Retinal pigment epithelial cell (primary cell): ENCODE results near the gene NT5DC2.

Experiments
- DNase-seq: peaks from one replicate; pipeline ENCODE4 v3.0.0-alpha.2; 2010; ENCODE audit warnings: low read depth
- H3K4me3 ChIP-seq: 2 replicates; pipeline ENCODE4 v1.5.1; 2011; ENCODE audit warnings: mild to moderate bottlenecking, low read length, control low read depth, moderate library complexity
- TF ChIP-seq, protein P1 (sequence below): conservative IDR thresholded peaks from 2 replicates; pipeline ENCODE4 v1.5.1; 2011; ENCODE audit warnings: low read depth, low read length, control low read depth, inconsistent platforms

NT5DC2 gene

DNA sequence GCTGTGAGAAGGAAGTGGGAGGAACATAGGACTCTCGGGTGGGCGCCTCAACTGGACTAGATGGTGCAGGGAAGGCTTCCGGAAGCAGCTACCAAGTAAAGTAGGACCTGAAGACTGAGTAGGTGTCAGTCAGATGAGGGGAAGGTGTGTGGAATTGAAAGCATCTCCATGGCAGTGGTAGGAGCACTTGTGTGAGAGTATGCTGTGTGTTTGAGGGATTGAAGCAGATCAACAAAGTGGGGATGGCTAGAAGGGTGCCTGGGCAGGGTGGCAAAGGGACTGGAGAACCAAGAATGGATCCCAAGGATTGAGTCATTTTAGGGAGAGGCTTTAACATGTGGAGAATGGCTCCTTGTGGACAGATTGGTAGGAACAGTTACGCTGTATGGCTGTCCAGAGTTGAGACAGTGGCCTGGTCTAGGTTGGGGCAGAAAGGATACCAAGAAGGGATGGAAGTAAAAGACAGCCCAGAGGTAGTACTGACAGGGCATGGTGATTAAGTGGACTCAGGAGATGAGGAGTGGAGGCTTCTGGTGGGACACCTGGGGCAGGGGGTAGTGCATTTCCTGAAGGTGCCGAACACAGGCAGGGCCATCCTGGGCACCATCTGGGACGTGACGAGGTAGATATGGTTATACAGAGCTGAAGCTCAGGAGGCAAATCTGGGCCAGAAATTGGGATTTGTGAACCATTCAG lies 4.2 kb upstream of the NT5DC2 start:
- DNase-seq: no peak
- peak overlapping the region; percentile 78 for H3K4me3 ChIP-seq
- TF ChIP-seq, protein P1, sequence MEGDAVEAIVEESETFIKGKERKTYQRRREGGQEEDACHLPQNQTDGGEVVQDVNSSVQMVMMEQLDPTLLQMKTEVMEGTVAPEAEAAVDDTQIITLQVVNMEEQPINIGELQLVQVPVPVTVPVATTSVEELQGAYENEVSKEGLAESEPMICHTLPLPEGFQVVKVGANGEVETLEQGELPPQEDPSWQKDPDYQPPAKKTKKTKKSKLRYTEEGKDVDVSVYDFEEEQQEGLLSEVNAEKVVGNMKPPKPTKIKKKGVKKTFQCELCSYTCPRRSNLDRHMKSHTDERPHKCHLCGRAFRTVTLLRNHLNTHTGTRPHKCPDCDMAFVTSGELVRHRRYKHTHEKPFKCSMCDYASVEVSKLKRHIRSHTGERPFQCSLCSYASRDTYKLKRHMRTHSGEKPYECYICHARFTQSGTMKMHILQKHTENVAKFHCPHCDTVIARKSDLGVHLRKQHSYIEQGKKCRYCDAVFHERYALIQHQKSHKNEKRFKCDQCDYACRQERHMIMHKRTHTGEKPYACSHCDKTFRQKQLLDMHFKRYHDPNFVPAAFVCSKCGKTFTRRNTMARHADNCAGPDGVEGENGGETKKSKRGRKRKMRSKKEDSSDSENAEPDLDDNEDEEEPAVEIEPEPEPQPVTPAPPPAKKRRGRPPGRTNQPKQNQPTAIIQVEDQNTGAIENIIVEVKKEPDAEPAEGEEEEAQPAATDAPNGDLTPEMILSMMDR: no peak

DNA sequence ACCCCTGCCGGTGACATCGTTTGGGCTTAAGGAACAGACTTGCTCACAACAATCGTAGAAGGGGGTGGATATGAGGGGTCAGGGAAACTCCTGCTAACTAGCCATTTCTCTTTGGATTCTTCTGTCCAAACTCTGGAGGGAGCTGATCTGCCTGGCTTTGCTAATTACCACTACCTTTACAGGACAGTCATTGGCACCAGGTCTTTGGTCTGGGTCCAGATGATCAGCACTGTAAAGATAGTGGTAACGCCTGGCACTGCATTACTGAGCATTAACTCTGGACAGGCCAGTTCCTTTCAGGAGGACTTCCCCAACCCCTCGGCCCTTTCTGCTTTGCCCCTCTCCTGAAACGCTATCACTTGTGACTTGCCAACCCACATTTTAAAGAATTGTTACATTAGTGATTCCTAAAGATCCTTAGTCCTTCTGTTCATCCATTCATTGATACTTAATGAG lies 3.5 kb upstream of the NT5DC2 start:
- no peak for DNase-seq
- H3K4me3 ChIP-seq: peak overlapping the region; percentile 78
- TF ChIP-seq, protein P1: no peak

DNA sequence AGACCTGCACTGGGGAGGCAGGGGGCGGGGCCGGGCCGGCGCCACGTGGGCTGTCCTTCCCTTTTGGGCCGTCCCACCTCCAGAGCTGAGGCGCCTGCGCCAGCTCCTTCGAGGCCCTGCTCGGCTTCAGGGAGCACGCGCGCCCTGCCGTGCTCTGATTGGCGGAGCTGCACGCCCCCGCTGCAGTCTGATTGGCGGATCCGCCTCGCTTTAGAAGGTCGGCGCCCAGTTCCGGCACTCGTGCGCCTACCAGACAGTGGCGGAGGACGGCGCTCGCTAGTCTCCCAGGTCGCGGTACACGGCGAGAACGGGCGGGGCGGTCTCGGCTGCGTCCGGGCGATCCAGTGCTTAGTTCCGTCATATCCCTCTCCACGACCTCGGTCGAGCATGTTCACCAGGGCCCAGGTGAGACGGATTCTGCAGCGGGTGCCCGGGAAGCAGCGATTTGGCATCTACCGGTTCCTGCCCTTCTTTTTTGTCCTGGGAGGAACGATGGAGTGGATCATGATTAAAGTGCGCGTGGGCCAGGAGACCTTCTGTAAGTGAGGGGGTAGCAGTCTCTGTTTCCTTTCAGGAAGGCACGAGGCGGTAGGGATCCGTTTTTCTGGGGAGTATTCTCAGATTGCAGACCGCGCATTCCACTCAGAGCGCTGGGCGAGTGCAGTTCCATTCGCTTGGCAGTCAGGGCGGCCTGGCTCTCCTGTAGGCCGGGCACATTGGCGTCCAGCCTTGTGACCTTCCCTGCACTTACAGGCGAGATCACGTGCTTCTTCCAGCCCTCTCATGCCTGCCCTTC lies 2.9 kb upstream of the NT5DC2 start, which contains the start of gene UQCC5:
Gene UQCC5, plus strand, starts transcription at position 237 of the 796 bp plus-strand sequence. Its CDS starts 151 bp downstream, at position 388.
- peak within 1 kb of the TSS; percentile 78 for H3K4me3 ChIP-seq
- TF ChIP-seq, protein P1: no peak
- DNase-seq: peak; percentile 94

DNA sequence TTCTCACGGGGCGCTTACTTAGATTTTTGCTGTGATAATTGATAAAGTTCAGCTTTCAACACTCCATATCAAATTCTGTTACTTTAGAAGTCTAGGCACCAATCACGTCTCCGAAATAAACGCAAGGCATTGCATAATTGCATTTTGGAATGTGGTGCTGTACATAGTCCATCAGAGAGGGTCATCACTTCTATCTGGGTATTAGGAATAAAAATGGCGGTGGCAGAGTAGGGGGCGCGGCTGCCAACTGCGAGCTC lies 2.4 kb upstream of the NT5DC2 start:
- TF ChIP-seq, protein P1: no peak
- H3K4me3 ChIP-seq: peak overlapping the region; percentile 24
- no peak for DNase-seq

DNA sequence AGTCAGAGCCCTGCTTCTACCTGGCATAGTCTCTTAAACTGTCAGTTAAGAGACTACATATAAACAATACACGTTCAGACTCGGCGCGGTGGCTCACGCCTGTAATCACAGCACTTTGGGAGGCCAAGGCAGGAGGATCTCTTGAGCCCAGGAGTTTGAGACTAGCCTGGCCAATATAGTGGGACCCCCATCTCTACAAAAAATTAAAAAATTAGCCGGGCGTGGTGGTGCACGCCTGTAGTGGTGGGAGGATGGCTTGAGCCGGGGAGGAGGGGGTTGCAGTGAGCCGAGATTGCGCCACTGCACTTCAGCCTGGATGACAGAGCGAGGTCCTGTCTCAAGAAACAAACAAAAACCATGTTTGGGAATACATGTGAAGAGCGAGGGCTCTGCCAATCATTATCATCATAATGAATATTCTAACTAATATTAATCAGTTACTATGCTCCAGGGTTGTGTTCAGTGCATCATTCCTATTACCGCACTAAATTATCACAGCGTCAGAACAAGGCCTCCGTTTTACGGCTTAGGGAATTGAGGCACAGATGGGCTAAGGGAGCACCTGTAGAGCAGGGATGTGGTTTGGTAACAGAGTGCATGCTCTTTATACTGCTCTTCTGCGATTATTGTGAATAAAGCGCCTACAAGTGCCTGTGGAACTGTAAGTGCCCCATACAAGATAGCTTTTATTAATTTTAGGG lies 1.9 kb upstream of the NT5DC2 start:
- no peak for DNase-seq
- TF ChIP-seq, protein P1: no peak
- peak overlapping the region; percentile 24 for H3K4me3 ChIP-seq

DNA sequence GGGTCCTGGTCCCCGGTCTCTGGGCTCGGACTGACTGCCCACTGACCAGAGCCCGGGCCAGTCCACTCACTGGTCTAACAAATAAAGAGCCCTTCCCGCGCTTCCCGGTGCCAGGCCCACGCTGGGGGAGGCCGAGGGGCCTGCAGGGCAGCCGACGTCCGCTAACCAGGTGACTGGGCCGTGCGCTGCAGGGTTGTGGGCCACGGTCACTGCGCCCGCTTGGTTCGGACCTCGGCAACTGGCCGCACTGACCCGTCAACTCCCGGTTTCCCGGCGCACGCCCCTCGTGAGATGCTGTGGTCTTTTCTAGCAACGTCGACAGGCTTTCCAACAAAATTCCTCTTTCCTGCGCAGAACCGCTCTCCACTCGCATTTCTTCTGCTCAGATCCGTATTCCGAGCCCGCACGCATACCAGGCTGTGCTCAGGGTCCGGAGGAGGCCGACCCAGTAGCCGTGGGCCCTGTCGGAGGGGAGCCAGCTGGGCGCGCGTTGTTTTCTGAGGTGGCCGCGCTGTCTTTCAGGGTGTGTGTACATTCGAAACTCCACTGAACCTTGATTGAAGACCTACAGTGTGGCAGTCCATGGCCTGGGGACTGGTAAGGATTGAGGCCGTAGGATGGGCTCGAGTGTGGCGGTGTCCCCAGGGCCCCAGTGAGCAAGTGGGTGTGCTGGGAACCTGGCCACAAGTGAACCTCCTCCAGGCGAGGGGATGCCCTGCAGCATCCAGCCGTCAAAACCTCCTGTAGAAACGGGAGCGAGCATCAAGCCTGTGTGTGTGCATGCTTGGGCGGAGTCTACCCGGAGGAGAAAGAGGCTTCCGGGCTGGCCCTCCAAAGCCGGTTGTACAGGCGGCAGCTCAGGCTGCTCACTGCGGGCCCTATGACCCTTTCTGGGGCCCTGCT lies 875 bp upstream of the NT5DC2 start:
- H3K4me3 ChIP-seq: peak overlapping the region; percentile 52
- TF ChIP-seq, protein P1: no peak
- no peak for DNase-seq
